NCI-H2029 treated with DMSO at 0.1 percent for 48 hours (cell line): ENCODE results near the gene MAP3K6.
"Not testable (repeated sequence)": the region's sequence is repeated elsewhere in the genome, so short reads cannot be mapped to it uniquely, and the experiment has no call there.

Source experiments
- DNase-seq: peaks from one replicate; lab custom pipeline; 2025; lab: John Stamatoyannopoulos, UW

MAP3K6 gene

GRCh38 chr1:27366411-27367159, at the start of gene MAP3K6:
Gene MAP3K6, minus strand, starts transcription at chr1:27366961. Its CDS starts 364 bp downstream, at chr1:27366597.
- peak; percentile 19 for DNase-seq

DNA sequence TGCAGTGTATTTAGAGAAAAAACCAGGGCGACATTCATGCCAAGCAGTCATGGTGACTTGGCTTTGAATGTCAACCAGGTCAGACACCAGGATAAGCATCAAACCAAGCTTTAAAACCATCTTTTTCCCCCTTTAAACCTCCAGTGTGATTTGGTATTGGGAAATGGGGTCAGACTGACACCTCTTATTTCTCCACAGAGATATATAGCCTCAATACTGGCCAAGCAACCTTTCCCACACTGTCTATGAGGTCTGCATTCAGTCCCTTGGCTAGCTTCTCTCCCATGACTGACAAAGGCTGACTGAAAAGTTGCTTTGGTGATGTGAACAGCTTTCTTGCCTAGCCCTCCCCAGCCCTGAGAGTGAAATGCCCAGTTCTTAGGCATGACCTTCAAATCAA, 47.3 kb upstream of the MAP3K6 start:
- no peak for DNase-seq

DNA sequence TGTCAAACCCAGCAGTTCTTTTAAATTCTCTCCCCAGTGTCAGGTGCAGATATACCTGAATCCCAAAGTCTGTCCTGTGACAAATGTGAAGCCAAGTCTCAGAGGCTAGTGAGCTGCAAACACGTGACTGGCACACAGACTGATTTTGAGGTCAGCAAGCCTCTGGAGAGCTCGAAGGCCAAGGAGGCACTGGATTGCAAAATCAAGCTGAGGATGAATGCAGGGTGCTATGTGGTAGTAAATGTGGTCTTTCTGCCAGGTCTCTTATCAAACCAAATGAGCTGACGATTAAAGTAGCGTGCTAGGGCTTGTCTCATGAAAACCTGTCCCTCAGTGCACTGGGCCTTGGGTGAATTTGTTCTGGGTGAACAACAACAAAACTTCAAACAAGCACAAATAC, 46.2 kb upstream of the MAP3K6 start:
- no peak for DNase-seq

GRCh38 chr1:27412502-27412901, 45.7 kb upstream of the MAP3K6 start:
- no peak for DNase-seq

DNA sequence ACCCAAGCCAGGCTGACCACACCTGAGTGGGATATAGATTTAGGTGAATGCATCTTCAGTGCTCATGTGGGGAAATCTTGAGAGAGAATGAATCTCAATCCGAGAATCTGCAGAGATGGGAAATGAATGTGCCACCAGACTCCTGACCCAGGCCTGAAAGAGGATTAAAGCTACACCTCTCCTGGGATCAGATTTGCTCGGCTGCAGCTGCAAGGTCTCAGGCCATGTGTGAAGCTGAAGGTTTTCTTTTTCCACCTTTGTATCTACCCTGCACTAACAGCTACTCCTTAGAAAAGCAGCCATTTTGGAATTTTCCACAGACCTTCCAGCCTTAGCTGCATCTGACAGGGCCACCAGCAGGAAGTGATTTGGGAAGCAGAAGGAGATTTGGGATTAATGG, 43.9 kb upstream of the MAP3K6 start:
- DNase-seq, result no peak

DNA sequence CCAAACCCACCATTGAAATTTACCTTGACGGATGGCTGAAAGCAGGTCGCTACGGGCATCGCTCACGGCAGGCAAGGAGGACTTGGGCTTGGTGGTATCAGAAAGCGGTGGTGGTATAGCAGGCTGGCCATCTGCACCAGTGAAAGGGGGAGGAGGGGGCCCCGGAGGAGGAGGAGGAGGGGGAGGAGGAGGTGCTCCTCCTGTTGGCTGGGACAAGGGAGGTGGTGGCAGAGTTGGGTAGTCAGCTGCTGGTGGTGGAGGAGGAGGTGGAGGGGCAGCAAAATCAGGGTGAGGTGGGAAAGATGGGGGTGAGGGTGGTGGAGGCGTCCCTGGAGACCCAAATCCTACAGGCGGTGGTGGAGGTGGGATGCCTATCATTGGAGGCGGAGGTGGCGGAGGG, 42.9 kb upstream of the MAP3K6 start:
- DNase-seq, result no peak

DNA sequence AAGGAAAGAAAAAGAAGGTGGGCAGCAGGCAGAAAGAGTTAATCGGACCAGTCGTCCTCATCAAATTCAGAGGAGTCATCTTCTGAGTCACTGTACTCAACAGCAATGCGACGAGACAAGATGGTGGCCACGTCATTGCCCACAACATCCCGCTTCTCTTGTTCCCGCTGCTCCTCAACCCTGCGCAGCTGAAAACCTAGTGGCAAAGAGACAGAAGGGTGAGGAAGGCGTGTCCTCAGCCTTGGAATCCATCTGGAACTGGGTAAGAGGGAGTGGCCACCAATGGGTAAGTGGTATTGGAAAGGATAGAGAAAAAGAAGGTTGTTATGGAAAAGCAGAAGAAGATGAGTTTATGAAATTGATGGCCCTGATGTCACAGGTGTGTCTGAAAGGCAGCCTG, 41.4 kb upstream of the MAP3K6 start:
- no peak for DNase-seq

GRCh38 chr1:27406791-27407190, 40.0 kb upstream of the MAP3K6 start:
- DNase-seq, result not testable (repeated sequence)

GRCh38 chr1:27406362-27406680, 39.6 kb upstream of the MAP3K6 start:
- no peak for DNase-seq

DNA sequence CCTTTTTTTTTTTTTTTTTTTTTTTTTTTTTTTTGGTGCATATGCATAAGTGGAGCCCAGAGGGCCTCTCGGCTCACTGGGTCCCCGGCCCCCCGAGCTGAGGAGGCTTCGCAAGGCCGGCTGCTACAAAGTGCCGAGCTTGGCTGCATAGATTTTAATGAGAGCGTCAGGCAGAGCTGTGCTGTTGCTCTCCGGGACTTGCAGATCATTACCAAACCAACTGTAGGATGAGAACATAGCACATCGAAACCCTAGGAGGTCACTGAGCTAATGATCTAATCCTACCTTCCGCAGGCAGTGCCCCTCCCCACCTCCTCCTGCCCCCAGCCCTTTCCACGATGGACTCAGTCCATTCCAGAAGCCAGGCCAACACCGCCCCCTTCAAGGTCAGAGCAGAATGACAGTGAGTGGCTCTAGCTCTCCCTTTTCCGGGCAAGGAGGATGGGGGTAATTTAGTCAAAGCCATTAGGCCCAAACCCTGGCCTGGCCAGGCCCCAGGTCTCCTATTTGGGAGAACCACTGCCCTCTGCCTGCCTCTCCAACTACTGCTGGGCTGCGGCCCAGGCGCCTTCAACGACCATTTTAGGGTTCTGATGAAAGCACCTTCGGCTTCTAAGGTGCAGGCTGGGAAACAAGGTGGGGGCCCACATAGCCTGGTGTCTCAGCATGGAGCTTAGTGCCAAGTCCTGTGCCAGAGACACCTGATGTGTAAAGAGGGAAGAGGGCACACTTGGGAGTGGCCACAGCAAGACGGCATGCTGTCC, 39.0 kb upstream of the MAP3K6 start:
- not testable (repeated sequence) for DNase-seq

DNA sequence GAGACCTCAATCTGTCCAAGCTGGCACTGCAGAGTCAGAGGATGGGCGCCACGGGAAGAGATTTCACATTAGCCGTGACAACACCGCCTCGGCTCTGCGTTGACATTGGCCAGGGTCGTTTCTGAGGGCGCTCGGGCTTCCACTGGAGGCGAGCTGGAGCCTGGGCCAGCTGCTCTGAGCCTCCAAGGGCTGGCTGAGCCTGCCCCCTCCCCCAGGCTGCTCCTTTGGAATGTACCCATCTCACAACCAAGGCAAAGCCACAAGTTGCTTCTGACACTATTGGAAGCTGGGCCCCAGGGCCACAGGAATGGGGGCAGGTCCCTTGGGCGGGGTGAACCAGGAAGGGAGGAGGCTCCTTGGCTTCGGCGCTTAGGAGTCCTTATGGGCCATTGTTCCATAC, 38.3 kb upstream of the MAP3K6 start:
- DNase-seq, result no peak

DNA sequence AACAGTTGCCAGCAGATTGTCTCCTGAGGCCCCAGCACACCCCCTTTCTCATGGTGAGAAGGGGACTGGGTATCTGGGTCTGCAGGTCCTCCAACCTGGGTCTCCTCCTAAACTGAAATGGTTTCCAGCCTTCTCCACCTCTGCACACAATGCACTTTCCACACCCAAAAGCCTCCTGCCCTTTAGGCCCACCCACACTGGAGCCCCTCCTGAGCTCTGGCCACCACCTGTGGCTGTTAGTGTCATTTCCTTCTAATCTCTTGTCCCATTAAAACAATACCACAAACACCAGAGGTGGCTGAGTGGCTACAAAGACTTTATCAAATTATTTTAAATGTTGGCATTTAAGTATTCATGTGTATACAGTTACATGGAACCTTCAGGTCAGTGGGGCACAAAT, 37.2 kb upstream of the MAP3K6 start:
- DNase-seq, result no peak

DNA sequence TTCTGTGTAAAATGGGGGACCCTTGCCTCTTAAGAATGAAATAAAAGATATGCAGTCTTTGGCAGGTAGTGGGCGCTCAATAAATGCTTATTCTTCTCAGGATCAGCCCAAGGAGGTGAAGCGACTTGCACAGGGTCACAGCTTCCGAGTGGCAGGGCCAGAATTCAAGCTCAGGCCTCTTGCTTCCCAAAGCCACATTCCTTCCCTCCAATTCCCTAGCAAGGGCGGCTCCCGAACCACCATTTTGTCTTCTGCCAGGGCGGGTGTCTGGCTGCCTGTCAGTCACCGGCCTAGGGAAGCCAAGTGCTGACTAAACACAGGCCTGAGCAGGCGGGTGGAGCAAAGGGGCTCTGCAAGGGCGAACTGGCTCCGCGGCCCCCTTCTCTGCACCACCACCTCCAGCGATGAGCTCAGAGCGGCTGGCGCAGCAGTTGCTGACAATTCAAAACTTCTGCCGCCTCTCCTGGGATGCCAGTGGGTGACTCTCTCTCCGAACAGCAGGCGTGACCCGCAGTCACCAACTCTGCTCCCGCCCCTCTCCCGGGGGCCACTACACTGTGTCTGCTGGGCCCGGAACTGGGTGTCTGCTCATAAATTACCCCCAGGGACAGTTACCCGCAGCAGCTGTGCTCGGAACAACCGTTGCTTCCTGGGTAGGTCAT, 36.4 kb upstream of the MAP3K6 start:
- DNase-seq, result no peak

- no peak for DNase-seq
These were observed 35.6 kb upstream of the MAP3K6 start for GRCh38 chr1:27402349-27402754.

- no peak for DNase-seq
These were observed 34.2 kb upstream of the MAP3K6 start for GRCh38 chr1:27400963-27401341.

DNA sequence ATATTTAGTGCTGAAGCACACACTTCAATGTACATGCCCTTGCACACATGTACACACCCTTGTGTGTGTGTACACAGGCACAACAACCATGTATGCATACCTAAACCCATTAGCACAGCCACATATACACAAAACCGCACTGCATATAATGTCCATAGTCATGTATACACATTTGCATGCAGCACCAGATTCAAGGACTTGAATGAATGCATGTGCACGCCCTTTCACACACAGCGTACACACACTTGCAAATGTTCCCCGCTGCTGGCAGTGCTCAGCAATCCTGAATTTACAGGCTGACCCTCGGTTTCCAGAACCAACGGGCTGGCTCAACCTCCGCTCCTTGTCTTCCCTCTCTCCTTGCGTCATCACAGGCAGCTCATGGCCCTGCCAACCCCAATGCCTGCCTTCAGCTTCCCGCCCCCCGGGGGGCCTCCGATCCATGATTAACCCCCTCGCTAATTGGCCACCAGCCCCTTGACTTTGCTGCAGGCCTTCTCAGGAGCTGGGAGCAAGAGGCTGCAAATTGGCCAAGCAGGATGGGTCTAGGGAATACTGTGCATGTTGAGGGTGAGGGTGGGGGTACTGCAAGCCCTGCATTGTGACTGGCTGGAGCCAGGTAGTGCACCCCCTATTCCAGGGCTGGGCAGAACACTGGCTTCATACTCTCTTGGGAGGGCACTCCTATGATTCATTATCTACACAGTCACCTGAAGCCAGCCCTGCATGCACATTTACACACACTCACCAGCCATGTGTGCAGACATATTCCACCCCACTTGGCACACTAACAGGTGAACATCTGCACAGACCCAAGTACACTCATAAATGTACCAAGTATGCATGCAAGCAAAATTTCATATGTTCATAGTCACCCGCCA, 33.6 kb upstream of the MAP3K6 start:
- no peak for DNase-seq

DNA sequence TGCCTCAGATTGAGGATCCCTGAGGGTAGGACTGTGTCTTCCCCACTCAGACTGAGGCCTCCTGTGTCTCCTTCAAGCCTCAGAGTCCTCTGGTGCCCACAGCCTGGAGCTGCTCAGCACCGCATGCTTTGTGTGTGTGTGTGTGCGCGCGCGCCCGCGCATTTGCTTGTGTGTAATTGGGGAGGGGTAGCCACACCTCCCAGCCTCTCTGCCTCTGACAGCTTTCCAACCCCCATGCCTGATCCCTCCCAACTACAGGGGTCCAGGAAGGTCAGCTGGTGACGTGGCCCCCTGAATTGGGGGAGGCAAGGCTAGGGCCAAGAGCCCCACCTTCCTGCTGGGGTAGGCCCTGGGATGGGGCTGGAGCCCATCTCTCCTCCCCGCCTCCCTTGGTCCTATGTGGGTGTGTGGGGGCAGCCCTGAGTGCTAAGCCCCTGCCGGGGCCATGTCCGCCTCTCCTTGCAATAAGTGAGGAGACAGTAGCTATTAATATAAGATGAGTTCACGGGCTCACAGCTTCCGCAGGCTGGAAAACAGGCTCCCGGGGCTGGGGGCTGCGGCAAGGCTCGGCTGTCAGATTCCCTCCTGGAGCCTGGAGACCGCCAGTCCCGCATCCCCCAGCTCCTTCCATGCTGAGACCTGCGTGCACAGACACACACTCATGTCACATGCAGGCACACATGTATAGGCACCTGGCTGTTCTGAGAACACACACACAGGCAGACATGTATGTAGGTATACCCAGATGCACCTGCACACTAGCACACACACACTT, 32.7 kb upstream of the MAP3K6 start:
- DNase-seq, result no peak

DNA sequence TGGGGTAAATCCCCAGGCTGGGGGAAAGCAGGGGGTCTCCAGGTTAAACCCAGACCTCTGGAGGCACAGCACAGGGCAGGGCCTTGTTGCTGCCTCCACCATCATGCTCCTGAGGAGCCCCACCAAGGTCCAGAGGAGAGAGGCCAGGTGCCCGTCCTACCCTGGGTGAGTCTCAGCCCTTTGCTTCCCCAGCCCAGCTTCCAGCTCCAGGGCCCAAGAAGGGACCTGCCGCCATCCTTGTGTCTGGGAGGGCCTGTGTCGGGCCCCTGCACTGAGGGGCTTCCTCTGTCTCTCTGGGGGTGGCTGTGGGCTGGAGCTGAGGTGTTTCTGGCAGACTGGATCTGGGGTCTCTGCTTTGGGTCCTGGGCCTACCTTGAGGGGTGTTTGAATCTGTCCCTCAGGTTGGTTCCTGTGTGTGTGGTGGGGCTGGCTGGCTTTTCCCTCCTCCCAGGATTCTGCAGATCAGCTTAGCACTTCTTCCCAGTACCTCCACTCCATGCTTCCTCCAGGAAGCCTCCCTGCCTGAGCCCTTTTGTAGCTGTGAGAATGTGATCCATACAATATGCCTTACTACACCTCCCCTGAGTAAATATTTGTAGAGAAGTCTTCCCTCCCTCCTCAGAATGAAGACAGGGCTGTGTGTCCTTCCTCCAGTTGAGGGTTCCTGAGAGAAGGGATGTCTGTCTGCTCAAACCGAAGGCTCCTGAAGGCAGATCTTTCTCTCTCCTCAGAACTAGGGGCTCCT, 31.8 kb upstream of the MAP3K6 start:
- no peak for DNase-seq

DNA sequence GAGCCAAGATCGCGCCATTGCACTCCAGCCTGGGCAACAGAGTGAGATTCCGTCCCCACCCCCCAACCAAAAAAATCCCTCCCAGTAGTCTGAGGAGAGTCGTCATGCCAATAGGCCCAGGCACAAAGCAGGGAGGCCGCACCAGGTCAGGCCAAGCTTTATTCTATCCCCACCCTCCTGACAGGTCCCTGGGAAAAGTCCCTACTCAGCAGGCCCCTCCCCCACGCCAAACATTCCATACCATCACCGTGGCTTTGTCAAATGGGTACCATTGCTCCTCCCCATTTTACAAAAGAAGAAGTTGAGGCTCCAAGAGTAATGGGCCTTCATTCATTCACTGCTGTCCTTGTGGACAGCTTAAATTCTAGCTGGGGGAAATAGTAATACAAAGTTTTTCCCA, 31.0 kb upstream of the MAP3K6 start:
- DNase-seq, result no peak

DNA sequence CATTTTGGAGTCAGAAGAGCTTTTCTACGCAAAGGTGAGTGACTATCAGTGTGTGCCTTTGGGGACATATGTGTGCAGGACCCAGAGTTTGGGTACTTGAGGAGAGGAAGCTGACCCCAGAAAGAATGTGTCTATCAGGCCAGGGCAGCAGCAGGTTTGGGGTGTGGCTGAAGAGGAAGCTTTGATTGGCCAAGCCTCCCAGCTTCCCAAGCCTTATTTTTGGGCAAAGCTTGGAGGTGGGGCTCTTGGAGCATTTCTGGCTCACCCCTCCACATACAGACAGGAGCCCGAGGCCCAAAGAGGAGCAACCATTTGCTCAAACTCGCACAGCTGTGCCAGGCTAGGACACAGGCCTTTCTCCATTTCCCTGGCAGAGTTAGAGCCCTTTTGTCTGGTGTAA, 30.3 kb upstream of the MAP3K6 start:
- DNase-seq, result no peak
